ENCODE data around the gene SUMO3.

The SUMO3 gene

GRCh38 chr21:44842087-44842486, 24.2 kb upstream of the SUMO3 start:
- TF ChIP-seq SPI1 (IDR thresholded peaks at IDR 0.05; ENCODE audit: borderline replicate concordance, low read depth), result no peak
- no peak for TF ChIP-seq CTCF (IDR thresholded peaks at IDR 0.05; ENCODE audit: insufficient read depth, low read length)
- TF ChIP-seq REST (IDR thresholded peaks at IDR 0.05; ENCODE audit: insufficient replicate concordance, low read depth), result no peak
- no peak for TF ChIP-seq GABPA (IDR thresholded peaks at IDR 0.05; ENCODE audit: low read depth)
- TF ChIP-seq POLR2AphosphoS5 (IDR thresholded peaks at IDR 0.05; ENCODE audit: low read depth), result no peak
- no peak overlapping the region for H3K4me3 ChIP-seq (replicated peaks; ENCODE audit: insufficient read depth, low read length)
- DNase-seq (ENCODE audit: low read depth in 1 of 2, low spot score in 1 of 2), result no peak
- no peaks in the 10 kb centered on the region for H3K27me3 ChIP-seq (ENCODE audit: insufficient read depth, poor library complexity, severe bottlenecking)
- no peak overlapping the region for H3K27ac ChIP-seq (replicated peaks)

GRCh38 chr21:44840771-44841170, 22.9 kb upstream of the SUMO3 start:
- Histone ChIP-seq H3K4me3 (replicated peaks; ENCODE audit: insufficient read depth, low read length) (no peak overlapping the region), H3K27ac (replicated peaks) (no peak overlapping the region), H3K27me3 (ENCODE audit: insufficient read depth, poor library complexity, severe bottlenecking) (no peaks in the 10 kb centered on the region)
- no peak for TF ChIP-seq GABPA (IDR thresholded peaks at IDR 0.05; ENCODE audit: low read depth)
- no peak for DNase-seq (ENCODE audit: low read depth in 1 of 2, low spot score in 1 of 2)

- TF ChIP-seq REST (IDR thresholded peaks at IDR 0.05; ENCODE audit: insufficient replicate concordance, low read depth) (no peak), POLR2AphosphoS5 (IDR thresholded peaks at IDR 0.05; ENCODE audit: low read depth) (no peak), GABPA (IDR thresholded peaks at IDR 0.05; ENCODE audit: low read depth) (no peak), CTCF (IDR thresholded peaks at IDR 0.05; ENCODE audit: insufficient read depth, low read length) (no peak), SPI1 (IDR thresholded peaks at IDR 0.05; ENCODE audit: borderline replicate concordance, low read depth) (no peak)
These were observed 21.1 kb upstream of the SUMO3 start for GRCh38 chr21:44838951-44839350.

GRCh38 chr21:44838039-44838895, 20.4 kb upstream of the SUMO3 start:
- no peak for DNase-seq (ENCODE audit: low read depth in 1 of 2, low spot score in 1 of 2)
- Histone ChIP-seq H3K27me3 (ENCODE audit: insufficient read depth, poor library complexity, severe bottlenecking) (no peaks in the 10 kb centered on the region), H3K4me3 (replicated peaks; ENCODE audit: insufficient read depth, low read length) (no peak overlapping the region), H3K27ac (replicated peaks) (no peak overlapping the region)
- TF ChIP-seq GABPA (IDR thresholded peaks at IDR 0.05; ENCODE audit: low read depth) (no peak), CTCF (IDR thresholded peaks at IDR 0.05; ENCODE audit: insufficient read depth, low read length) (no peak), SPI1 (IDR thresholded peaks at IDR 0.05; ENCODE audit: borderline replicate concordance, low read depth) (no peak), POLR2AphosphoS5 (IDR thresholded peaks at IDR 0.05; ENCODE audit: low read depth) (no peak), REST (IDR thresholded peaks at IDR 0.05; ENCODE audit: insufficient replicate concordance, low read depth) (no peak)

More at GRCh38 chr21:44838951-44839350, 21.1 kb upstream of the SUMO3 start:
- DNase-seq (ENCODE audit: low read depth in 1 of 2, low spot score in 1 of 2), result no peak
- Histone ChIP-seq H3K27me3 (ENCODE audit: insufficient read depth, poor library complexity, severe bottlenecking) (no peaks in the 10 kb centered on the region), H3K4me3 (replicated peaks; ENCODE audit: insufficient read depth, low read length) (no peak overlapping the region), H3K27ac (replicated peaks) (no peak overlapping the region)

Measured in HL-60 (cell line).